NCI-H2081 treated with DMSO at 0.1 percent for 48 hours (cell line): Measurements from ENCODE around the gene MPPED1.

Experiments used
- DNase-seq: peaks from one replicate; lab custom pipeline; 2025; lab: John Stamatoyannopoulos, UW

The MPPED1 gene

GRCh38 chr22:43521716-43522115, 109.9 kb downstream of the MPPED1 start:
- no peak for DNase-seq

GRCh38 chr22:43526117-43526655, 114.4 kb downstream of the MPPED1 start:
- no peak for DNase-seq

GRCh38 chr22:43526946-43527345, 115.1 kb downstream of the MPPED1 start:
- no peak for DNase-seq

GRCh38 chr22:43528601-43529360, 117.0 kb downstream of the MPPED1 start:
- DNase-seq = no peak

GRCh38 chr22:43529461-43529860, 117.6 kb downstream of the MPPED1 start:
- DNase-seq = no peak

- no peak for DNase-seq
Observed at GRCh38 chr22:43529934-43530333, 118.1 kb downstream of the MPPED1 start.

- no peak for DNase-seq
Observed at GRCh38 chr22:43530349-43531201, 118.8 kb downstream of the MPPED1 start.

GRCh38 chr22:43531651-43532050, 119.8 kb downstream of the MPPED1 start:
- no peak for DNase-seq

- DNase-seq = no peak
Observed at GRCh38 chr22:43532301-43533155, 120.7 kb downstream of the MPPED1 start.

GRCh38 chr22:43533156-43533530, 121.3 kb downstream of the MPPED1 start:
- no peak for DNase-seq

- DNase-seq = no peak
Observed at GRCh38 chr22:43533656-43534428, 122.0 kb downstream of the MPPED1 start.

GRCh38 chr22:43534916-43535315, 123.1 kb downstream of the MPPED1 start:
- no peak for DNase-seq

- DNase-seq = no peak
Observed at GRCh38 chr22:43535336-43535735, 123.5 kb downstream of the MPPED1 start.

- DNase-seq = no peak
Observed at GRCh38 chr22:43535741-43536140, 123.9 kb downstream of the MPPED1 start.

- no peak for DNase-seq
Observed at GRCh38 chr22:43537019-43537585, 125.3 kb downstream of the MPPED1 start.

- no peak for DNase-seq
Observed at GRCh38 chr22:43539572-43540528, 128.0 kb downstream of the MPPED1 start.

GRCh38 chr22:43540529-43540923, 128.7 kb downstream of the MPPED1 start:
- no peak for DNase-seq

- no peak for DNase-seq
Observed at GRCh38 chr22:43541022-43541421, 129.2 kb downstream of the MPPED1 start.

- no peak for DNase-seq
Observed at GRCh38 chr22:43541462-43542407, 129.9 kb downstream of the MPPED1 start.
